IMR-90 (cell line): ENCODE measurements around the gene NANOS3. TPM values are rescaled to one million over a fixed set of nuclear protein-coding genes. Genes with fewer than 3 reads are reported as not detected.

Experiments used
- ATAC-seq: fragments of 200-7000 bp; cut with Tn5 transposase; 2 replicates; pipeline ENCODE4 v1.9.1; 2020; ENCODE audit warnings: low read depth, mild to moderate bottlenecking, moderate library complexity
- BruUV-seq: library from RNA; stranded (reverse); fragments of 400-500 nt; replicated peaks from 2 replicates; lab custom pipeline; 2021; lab: Mats Ljungman, UMichigan
- CTCF ChIA-PET: fragments of 300-600 bp; formaldehyde crosslinking; extraction: SDS; loops from one replicate; lab custom pipeline; 2021; ENCODE audit warnings: antibody characterized with exemption; lab: Yijun Ruan, JAX
- POLR2A ChIA-PET: fragments of 300-600 bp; sonication (Branson Sonifier 250); formaldehyde crosslinking; loops from one replicate; lab custom pipeline; 2022; ENCODE audit warnings: antibody characterized with exemption; ENCODE audit not compliant: unreplicated experiment; lab: Charles Lee
- DNase-seq: peaks from one replicate; pipeline ENCODE4 v3.0.0; 2013
- H2AFZ ChIP-seq: replicated peaks from 2 replicates; pipeline ENCODE3; 2013; ENCODE audit warnings: low read length, mild to moderate bottlenecking; ENCODE audit not compliant: poor library complexity
- H2AK5ac ChIP-seq: 2 replicates; pipeline ENCODE4 v1.6.1; 2013; ENCODE audit warnings: low read depth, low read length, inconsistent platforms
- H2AK9ac ChIP-seq: replicated peaks from 2 replicates; pipeline ENCODE3; 2013; ENCODE audit warnings: mild to moderate bottlenecking, low read depth, low read length, moderate library complexity; ENCODE audit not compliant: poor library complexity
- H2BK120ac ChIP-seq: 2 replicates; pipeline ENCODE4 v1.6.1; 2013; ENCODE audit warnings: low read depth, low read length, inconsistent platforms
- H2BK15ac ChIP-seq: 3 replicates; pipeline ENCODE4 v1.6.1; 2013; ENCODE audit warnings: low read depth, low read length, inconsistent platforms
- H2BK20ac ChIP-seq: 2 replicates; pipeline ENCODE4 v1.6.1; 2013; ENCODE audit warnings: low read depth, mild to moderate bottlenecking, inconsistent platforms, low read length, moderate library complexity
- H2BK5ac ChIP-seq: 2 replicates; pipeline ENCODE4 v1.6.1; 2013; ENCODE audit warnings: mild to moderate bottlenecking, low read depth, low read length, inconsistent platforms; ENCODE audit not compliant: poor library complexity, severe bottlenecking
- H3K14ac ChIP-seq: replicated peaks from 2 replicates; pipeline ENCODE4 v1.6.1; 2013; ENCODE audit warnings: low read depth, low read length, inconsistent platforms
- H3K18ac ChIP-seq: 2 replicates; pipeline ENCODE4 v1.6.1; 2013; ENCODE audit warnings: low read depth, low read length, control low read depth
- H3K23ac ChIP-seq: 2 replicates; pipeline ENCODE4 v1.6.1; 2013; ENCODE audit warnings: low read depth, low read length, inconsistent platforms
- H3K27ac ChIP-seq: 2 replicates; pipeline ENCODE4 v1.5.1; 2013; ENCODE audit warnings: mild to moderate bottlenecking, control low read depth, low read length; ENCODE audit not compliant: insufficient read depth
- H3K27me3 ChIP-seq: 2 replicates; pipeline ENCODE4 v1.6.1; 2013; ENCODE audit warnings: low read length; ENCODE audit not compliant: control insufficient read depth, insufficient read depth
- H3K36me3 ChIP-seq: 2 replicates; pipeline ENCODE4 v1.6.1; 2013; ENCODE audit warnings: low read length, mixed read lengths; ENCODE audit not compliant: control insufficient read depth, insufficient read depth
- H3K4ac ChIP-seq: 2 replicates; pipeline ENCODE4 v1.6.1; 2013; ENCODE audit warnings: low read depth, low read length, inconsistent platforms
- H3K4me1 ChIP-seq: 2 replicates; pipeline ENCODE4 v1.6.1; 2013; ENCODE audit warnings: low read length, mixed read lengths; ENCODE audit not compliant: control insufficient read depth, insufficient read depth
- H3K4me2 ChIP-seq: 2 replicates; pipeline ENCODE4 v1.6.1; 2013; ENCODE audit warnings: low read depth, mild to moderate bottlenecking, control low read depth, low read length, moderate library complexity
- H3K4me3 ChIP-seq: 2 replicates; pipeline ENCODE4 v1.5.1; 2013; ENCODE audit warnings: low read depth, mild to moderate bottlenecking, control low read depth, low read length, moderate library complexity; ENCODE audit not compliant: insufficient read depth
- H3K56ac ChIP-seq: 2 replicates; pipeline ENCODE4 v1.6.1; 2013; ENCODE audit warnings: low read length, inconsistent platforms; ENCODE audit not compliant: insufficient read depth; ENCODE audit errors: extremely low read depth
- H3K79me1 ChIP-seq, 2 experiments: 2 replicates each; pipeline ENCODE4 v1.6.1; 2013; ENCODE audit warnings: low read length in 2 of 2, inconsistent platforms in 1 of 2, low read depth in 1 of 2
- H3K9ac ChIP-seq: 2 replicates; pipeline ENCODE4 v1.6.1; 2013; ENCODE audit warnings: low read depth, low read length, control low read depth
- H3K9me1 ChIP-seq: 2 replicates; pipeline ENCODE4 v1.6.1; 2013; ENCODE audit warnings: low read length, inconsistent platforms; ENCODE audit not compliant: insufficient read depth
- H3K9me3 ChIP-seq: 2 replicates; pipeline ENCODE4 v1.6.1; 2013; ENCODE audit warnings: low read length; ENCODE audit not compliant: control insufficient read depth, insufficient read depth
- H4K20me1 ChIP-seq: 2 replicates; pipeline ENCODE4 v1.6.1; 2013; ENCODE audit warnings: low read length, inconsistent platforms; ENCODE audit not compliant: insufficient read depth
- H4K5ac ChIP-seq: 2 replicates; pipeline ENCODE4 v1.6.1; 2013; ENCODE audit warnings: mild to moderate bottlenecking, low read depth, low read length, control low read depth
- H4K8ac ChIP-seq, 2 experiments: 2 replicates each; pipeline ENCODE4 v1.6.1; 2013; ENCODE audit warnings: low read depth in 2 of 2, low read length in 2 of 2, control low read depth in 1 of 2, inconsistent platforms in 1 of 2
- H4K91ac ChIP-seq: 2 replicates; pipeline ENCODE4 v1.6.1; 2013; ENCODE audit warnings: low read depth, low read length, inconsistent platforms; ENCODE audit not compliant: insufficient read depth
- CEBPB ChIP-seq: IDR thresholded peaks from 2 replicates; pipeline ENCODE4 v1.6.1; 2012; ENCODE audit warnings: low read depth, low read length, improper control_type of control experiment
- CHD1 ChIP-seq: IDR thresholded peaks from 2 replicates; pipeline ENCODE4 v1.6.1; 2012; ENCODE audit warnings: low read depth, low read length, improper control_type of control experiment
- ELK1 ChIP-seq: fragments of 150-350 bp; IDR thresholded peaks from 2 replicates; pipeline ENCODE4 v1.6.1; 2016; ENCODE audit warnings: low read depth, mild to moderate bottlenecking, low read length, moderate library complexity, borderline replicate concordance
- FOS ChIP-seq: fragments of 150-350 bp; IDR thresholded peaks from 2 replicates; pipeline ENCODE4 v1.6.1; 2016; ENCODE audit warnings: low read depth, low read length
- MAFK ChIP-seq: IDR thresholded peaks from 2 replicates; pipeline ENCODE4 v1.6.1; 2012; ENCODE audit warnings: low read depth, low read length, improper control_type of control experiment
- MAZ ChIP-seq: IDR thresholded peaks from 2 replicates; pipeline ENCODE4 v1.6.1; 2012; ENCODE audit warnings: low read depth, mild to moderate bottlenecking, low read length, improper control_type of control experiment, moderate library complexity, borderline replicate concordance
- MXI1 ChIP-seq: IDR thresholded peaks from 2 replicates; pipeline ENCODE4 v1.6.1; 2012; ENCODE audit warnings: low read depth, mild to moderate bottlenecking, low read length, moderate library complexity, borderline replicate concordance
- NFE2L2 ChIP-seq: fragments of 150-350 bp; IDR thresholded peaks from 2 replicates; pipeline ENCODE4 v1.6.1; 2016; ENCODE audit warnings: low read depth, mild to moderate bottlenecking, low read length
- POLR2A ChIP-seq: IDR thresholded peaks from 2 replicates; pipeline ENCODE4 v1.6.1; 2012; ENCODE audit warnings: mild to moderate bottlenecking, low read depth, low read length
- RAD21 ChIP-seq: IDR thresholded peaks from 2 replicates; pipeline ENCODE4 v1.6.1; 2012; ENCODE audit warnings: low read length, improper control_type of control experiment
- RCOR1 ChIP-seq: IDR thresholded peaks from 2 replicates; pipeline ENCODE4 v1.6.1; 2012; ENCODE audit warnings: mild to moderate bottlenecking, low read length, improper control_type of control experiment; ENCODE audit not compliant: insufficient replicate concordance
- SMC3 ChIP-seq: fragments of 150-350 bp; IDR thresholded peaks from 2 replicates; pipeline ENCODE4 v1.6.1; 2016; ENCODE audit warnings: low read depth, mild to moderate bottlenecking, antibody characterized with exemption, low read length, moderate library complexity
- USF2 ChIP-seq: fragments of 150-350 bp; IDR thresholded peaks from 2 replicates; pipeline ENCODE4 v1.6.1; 2017; ENCODE audit warnings: mild to moderate bottlenecking, antibody characterized with exemption, low read length, low read depth
- WGBS, 2 experiments: methylation state at CpG; one replicate each; pipeline versions ENCODE4 v1.1.5 to v1.1.7; 2013; ENCODE audit warnings: missing lambda C conversion rate in 2 of 2; ENCODE audit not compliant: insufficient read length in 1 of 2; ENCODE audit errors: extremely low coverage in 2 of 2; 5-methylcytosine and 5-hydroxymethylcytosine counted together
- dilution Hi-C: fragments of 300-500 bp; cut with HindIII; formaldehyde crosslinking; loops from one replicate; pipeline ENCODE4 v1.14.3; 2018; ENCODE audit warnings: low sequenced_read_pairs; ENCODE audit not compliant: unreplicated experiment
- in situ Hi-C: fragments of 300-500 bp; cut with MboI; formaldehyde crosslinking; loops from 3 replicates; pipeline ENCODE4 v1.14.3; 2019; ENCODE audit warnings: low sequenced_read_pairs, inconsistent platforms, mixed read lengths
- intact Hi-C: fragments of 100-400 bp; cut with micrococcal nuclease; formaldehyde crosslinking; loops from 2 replicates; pipeline ENCODE4 v1.10.0; 2022
- polyA plus RNA-seq, 3 experiments: library from polyadenylated mRNA; depleted of rRNA; stranded (reverse); fragments of >200 nt; gene quantifications; 2 replicates each; pipeline ENCODE4 v1.2.3, GENCODE V29; 2012; ENCODE audit warnings: low replicate concordance in 1 of 3
- total RNA-seq: library from RNA; depleted of rRNA; stranded (reverse); fragments of >200 nt; gene quantifications from 2 replicates; pipeline ENCODE4 v1.2.3, GENCODE V29; 2012
- TF ChIP-seq, protein P1 (sequence below): conservative IDR thresholded peaks from 2 replicates; pipeline ENCODE4 v1.5.1; 2012; ENCODE audit warnings: mild to moderate bottlenecking, low read depth, low read length, improper control_type of control experiment

NANOS3 gene
- total and polyA plus RNA-seq, 2 of the 4 experiments (the other 2 are of a cell fraction) = 0.63 TPM; not detected in 1

GRCh38 chr19:13929340-13929739, 52.4 kb downstream of the NANOS3 start:
- WGBS, 2 experiments = 85% methylated on average over 7 of the region's 12 CpGs; no CpG with 5 or more reads in 1 of the 2 experiments
- in situ Hi-C loops = no loop called here
- POLR2A ChIA-PET = no interaction called here

More at GRCh38 chr19:13929340-13929739, 52.4 kb downstream of the NANOS3 start:
- H4K20me1 ChIP-seq = no peaks in the 10 kb centered on the region
- dilution Hi-C loops = no loop called here
- no peak overlapping the region for H3K4me3 ChIP-seq
- no peak overlapping the region for H3K4ac ChIP-seq
- ATAC-seq = no peak; the same call in 1 of the 2 replicates
- H3K27ac ChIP-seq = no peak overlapping the region
- H3K27me3 ChIP-seq = no peaks in the 10 kb centered on the region
- no peak overlapping the region for H3K9ac ChIP-seq
- H3K14ac ChIP-seq = no peak overlapping the region
- H3K4me1 ChIP-seq = no peaks in the 10 kb centered on the region
- intact Hi-C loops = no loop called here
- no peak overlapping the region for H3K23ac ChIP-seq
- no peak overlapping the region for H2AK5ac ChIP-seq
- H2AK9ac ChIP-seq = no peak overlapping the region
- no peak overlapping the region for H3K56ac ChIP-seq
- no TSS peak for BruUV-seq
- H4K91ac ChIP-seq = no peak overlapping the region
- H2BK120ac ChIP-seq = no peak overlapping the region
- no peak overlapping the region for H4K8ac ChIP-seq
- no peak overlapping the region for H4K5ac ChIP-seq
- no peaks in the 10 kb centered on the region for H3K9me3 ChIP-seq
- H3K4me2 ChIP-seq = no peak overlapping the region
- H2BK5ac ChIP-seq = no peak overlapping the region
- no peak for DNase-seq
- no peaks in the 10 kb centered on the region for H3K9me1 ChIP-seq
- no peak overlapping the region for H2BK15ac ChIP-seq
- H3K18ac ChIP-seq = no peak overlapping the region
- no peaks in the 10 kb centered on the region for H3K79me1 ChIP-seq
- H2BK20ac ChIP-seq = no peak overlapping the region
- CTCF ChIA-PET = no interaction called here
- H3K36me3 ChIP-seq = peaks cover 42% of the 10 kb centered on the region
- H2AFZ ChIP-seq = no peak overlapping the region
- TF ChIP-seq RAD21 = no peak
- no peak for TF ChIP-seq POLR2A
- no peak for TF ChIP-seq ELK1
- TF ChIP-seq, protein P1, sequence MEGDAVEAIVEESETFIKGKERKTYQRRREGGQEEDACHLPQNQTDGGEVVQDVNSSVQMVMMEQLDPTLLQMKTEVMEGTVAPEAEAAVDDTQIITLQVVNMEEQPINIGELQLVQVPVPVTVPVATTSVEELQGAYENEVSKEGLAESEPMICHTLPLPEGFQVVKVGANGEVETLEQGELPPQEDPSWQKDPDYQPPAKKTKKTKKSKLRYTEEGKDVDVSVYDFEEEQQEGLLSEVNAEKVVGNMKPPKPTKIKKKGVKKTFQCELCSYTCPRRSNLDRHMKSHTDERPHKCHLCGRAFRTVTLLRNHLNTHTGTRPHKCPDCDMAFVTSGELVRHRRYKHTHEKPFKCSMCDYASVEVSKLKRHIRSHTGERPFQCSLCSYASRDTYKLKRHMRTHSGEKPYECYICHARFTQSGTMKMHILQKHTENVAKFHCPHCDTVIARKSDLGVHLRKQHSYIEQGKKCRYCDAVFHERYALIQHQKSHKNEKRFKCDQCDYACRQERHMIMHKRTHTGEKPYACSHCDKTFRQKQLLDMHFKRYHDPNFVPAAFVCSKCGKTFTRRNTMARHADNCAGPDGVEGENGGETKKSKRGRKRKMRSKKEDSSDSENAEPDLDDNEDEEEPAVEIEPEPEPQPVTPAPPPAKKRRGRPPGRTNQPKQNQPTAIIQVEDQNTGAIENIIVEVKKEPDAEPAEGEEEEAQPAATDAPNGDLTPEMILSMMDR = no peak
- TF ChIP-seq MAZ = no peak
- no peak for TF ChIP-seq RCOR1
- no peak for TF ChIP-seq CHD1
- TF ChIP-seq USF2 = no peak
- no peak for TF ChIP-seq CEBPB
- no peak for TF ChIP-seq MXI1
- TF ChIP-seq SMC3 = no peak
- TF ChIP-seq FOS = no peak
- no peak for TF ChIP-seq MAFK
- no peak for TF ChIP-seq NFE2L2
